Measurements from ENCODE around the gene MSANTD3.
"Not testable (repeated sequence)": the region's sequence is repeated elsewhere in the genome, so short reads cannot be mapped to it uniquely, and the experiment has no call there.

MSANTD3 gene

GRCh38 chr9:100426530-100427365 lies at the start of gene MSANTD3:
Gene MSANTD3, plus strand, starts transcription at chr9:100427143. Its CDS starts 14,796 bp downstream, at chr9:100441939.
- peak; percentile 30 for DNase-seq (ENCODE audit: low spot score)

GRCh38 chr9:100379862-100380261 lies 47.1 kb upstream of the MSANTD3 start:
- DNase-seq (ENCODE audit: low spot score): no peak

- not testable (repeated sequence) for DNase-seq (ENCODE audit: low spot score)
Measured at GRCh38 chr9:100392989-100393388, 34.0 kb upstream of the MSANTD3 start.

- no peak for DNase-seq (ENCODE audit: low spot score)
Measured at GRCh38 chr9:100394032-100394695, 32.8 kb upstream of the MSANTD3 start.

GRCh38 chr9:100394816-100395215 lies 32.1 kb upstream of the MSANTD3 start:
- no peak for DNase-seq (ENCODE audit: low spot score)

- DNase-seq (ENCODE audit: low spot score): no peak
Measured at GRCh38 chr9:100396769-100397168, 30.2 kb upstream of the MSANTD3 start.

GRCh38 chr9:100397529-100398266 lies 29.2 kb upstream of the MSANTD3 start:
- DNase-seq (ENCODE audit: low spot score): no peak

GRCh38 chr9:100401042-100401441 lies 25.9 kb upstream of the MSANTD3 start:
- DNase-seq (ENCODE audit: low spot score): no peak

GRCh38 chr9:100406962-100407361 lies 20.0 kb upstream of the MSANTD3 start:
- no peak for DNase-seq (ENCODE audit: low spot score)

- no peak for DNase-seq (ENCODE audit: low spot score)
Measured at GRCh38 chr9:100408546-100409175, 18.3 kb upstream of the MSANTD3 start.

- no peak for DNase-seq (ENCODE audit: low spot score)
Measured at GRCh38 chr9:100409176-100409556, 17.8 kb upstream of the MSANTD3 start.

- DNase-seq (ENCODE audit: low spot score): peak; percentile 89
Measured at GRCh38 chr9:100411472-100412283, 15.3 kb upstream of the MSANTD3 start.

- no peak for DNase-seq (ENCODE audit: low spot score)
Measured at GRCh38 chr9:100413839-100414420, 13.0 kb upstream of the MSANTD3 start.

GRCh38 chr9:100417815-100418214 lies 9.1 kb upstream of the MSANTD3 start:
- DNase-seq (ENCODE audit: low spot score): no peak

- DNase-seq (ENCODE audit: low spot score): no peak
Measured at GRCh38 chr9:100419166-100419565, 7.8 kb upstream of the MSANTD3 start.

- DNase-seq (ENCODE audit: low spot score): not testable (repeated sequence)
Measured at GRCh38 chr9:100421116-100421515, 5.8 kb upstream of the MSANTD3 start.

- no peak for DNase-seq (ENCODE audit: low spot score)
Measured at GRCh38 chr9:100425758-100426157, 1.2 kb upstream of the MSANTD3 start.

- no peak for DNase-seq (ENCODE audit: low spot score)
Measured at GRCh38 chr9:100426189-100426529, 784 bp upstream of the MSANTD3 start.

GRCh38 chr9:100427366-100428263 lies 672 bp downstream of the MSANTD3 start:
- no peak for DNase-seq (ENCODE audit: low spot score)
